H1 (cell line): ENCODE data around the gene STXBP5.

Experiments
- JUN ChIP-seq: IDR thresholded peaks from 2 replicates; pipeline ENCODE4 v1.6.1; 2011; ENCODE audit warnings: low read depth, mild to moderate bottlenecking, improper control_type of control experiment, low read length
- MAFK ChIP-seq: IDR thresholded peaks from 2 replicates; pipeline ENCODE4 v1.6.1; 2012; ENCODE audit warnings: low read depth, mild to moderate bottlenecking, improper control_type of control experiment, low read length
- NRF1 ChIP-seq: IDR thresholded peaks from 2 replicates; pipeline ENCODE4 v1.6.1; 2011; ENCODE audit warnings: mild to moderate bottlenecking, low read depth, low read length, improper control_type of control experiment
- POLR2AphosphoS5 ChIP-seq: IDR thresholded peaks from 2 replicates; pipeline ENCODE4 v1.6.1; 2011; ENCODE audit warnings: low read depth, low read length
- RAD21 ChIP-seq, 2 experiments: IDR thresholded peaks in 1 of 2; conservative IDR thresholded peaks in 1 of 2; 2 replicates each; pipeline ENCODE4 v1.6.1; 2011; ENCODE audit warnings: low read depth in 2 of 2, low read length in 2 of 2, improper control_type of control experiment in 1 of 2, inconsistent platforms in 1 of 2, mild to moderate bottlenecking in 1 of 2, moderate library complexity in 1 of 2
- SP1 ChIP-seq: IDR thresholded peaks from 2 replicates; pipeline ENCODE4 v1.6.1; 2011; ENCODE audit warnings: low read depth, low read length
- TF ChIP-seq, protein P1 (sequence below), 3 experiments: IDR thresholded peaks; 1 replicate in 2 of 3; 2 replicates in 1 of 3; pipeline versions ENCODE4 v1.5.1 to v1.6.1; 2011; ENCODE audit warnings: low read length in 3 of 3, mild to moderate bottlenecking in 3 of 3, inconsistent platforms in 2 of 3, low read depth in 1 of 3, moderate library complexity in 1 of 3; ENCODE audit not compliant: insufficient read depth in 1 of 3; ENCODE audit errors: control extremely low read depth in 1 of 3

- TF ChIP-seq, protein P1, sequence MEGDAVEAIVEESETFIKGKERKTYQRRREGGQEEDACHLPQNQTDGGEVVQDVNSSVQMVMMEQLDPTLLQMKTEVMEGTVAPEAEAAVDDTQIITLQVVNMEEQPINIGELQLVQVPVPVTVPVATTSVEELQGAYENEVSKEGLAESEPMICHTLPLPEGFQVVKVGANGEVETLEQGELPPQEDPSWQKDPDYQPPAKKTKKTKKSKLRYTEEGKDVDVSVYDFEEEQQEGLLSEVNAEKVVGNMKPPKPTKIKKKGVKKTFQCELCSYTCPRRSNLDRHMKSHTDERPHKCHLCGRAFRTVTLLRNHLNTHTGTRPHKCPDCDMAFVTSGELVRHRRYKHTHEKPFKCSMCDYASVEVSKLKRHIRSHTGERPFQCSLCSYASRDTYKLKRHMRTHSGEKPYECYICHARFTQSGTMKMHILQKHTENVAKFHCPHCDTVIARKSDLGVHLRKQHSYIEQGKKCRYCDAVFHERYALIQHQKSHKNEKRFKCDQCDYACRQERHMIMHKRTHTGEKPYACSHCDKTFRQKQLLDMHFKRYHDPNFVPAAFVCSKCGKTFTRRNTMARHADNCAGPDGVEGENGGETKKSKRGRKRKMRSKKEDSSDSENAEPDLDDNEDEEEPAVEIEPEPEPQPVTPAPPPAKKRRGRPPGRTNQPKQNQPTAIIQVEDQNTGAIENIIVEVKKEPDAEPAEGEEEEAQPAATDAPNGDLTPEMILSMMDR (IDR thresholded peaks at IDR 0.05; ENCODE audit: control extremely low read depth in 1 of 3, insufficient read depth in 1 of 3, low read depth in 1 of 3, low read length in 3 of 3) = no peak
- TF ChIP-seq JUN = no peak
- TF ChIP-seq POLR2AphosphoS5 = no peak
- no peak for TF ChIP-seq NRF1
- no peak for TF ChIP-seq RAD21 (IDR thresholded peaks at IDR 0.05 in 1 of 2, conservative IDR thresholded peaks at IDR 0.05 in 1 of 2; ENCODE audit: low read depth in 2 of 2, low read length in 2 of 2)
- no peak for TF ChIP-seq SP1
- no peak for TF ChIP-seq MAFK
Observed at GRCh38 chr6:147298461-147298860, 94.2 kb downstream of the STXBP5 start.
